Stimulated activated CD4-positive, alpha-beta T cell treated with anti-CD3 and anti-CD28 coated beads, TNF-alpha, amount 100 ng/mL, for 1 hour (primary cell): ENCODE measurements around the gene SKP2.
"Not testable (repeated sequence)": the region's sequence is repeated elsewhere in the genome, so short reads cannot be mapped to it uniquely, and the experiment has no call there.

Experiments used
- DNase-seq, 3 donors: peaks; one replicate each; pipeline ENCODE4 v3.0.0-alpha.2; 2020; ENCODE audit warnings: low read depth in 3 of 3, low spot score in 1 of 3

The SKP2 gene

GRCh38 chr5:36198281-36198680, 46.4 kb downstream of the SKP2 start:
- no peak for DNase-seq

DNA sequence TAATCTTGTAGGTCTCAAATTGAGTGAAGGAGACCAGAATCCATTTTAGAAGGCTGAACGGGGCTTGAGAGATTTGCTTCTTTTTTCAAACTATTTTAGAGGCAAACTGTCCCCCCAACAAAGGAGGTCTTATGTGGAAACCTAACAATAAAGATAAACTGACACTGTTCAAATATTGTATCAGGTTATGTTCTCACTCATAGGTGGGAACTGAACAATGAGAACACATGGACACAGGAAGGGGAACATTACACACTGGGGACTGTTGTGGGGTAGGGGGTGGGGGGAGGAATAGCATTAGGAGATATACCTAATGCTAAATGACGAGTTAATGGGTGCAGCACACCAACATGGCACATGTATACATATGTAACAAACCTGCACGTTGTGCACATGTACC, 46.9 kb downstream of the SKP2 start:
- not testable (repeated sequence) for DNase-seq

GRCh38 chr5:36199620-36200019, 47.7 kb downstream of the SKP2 start:
- DNase-seq, result no peak

DNA sequence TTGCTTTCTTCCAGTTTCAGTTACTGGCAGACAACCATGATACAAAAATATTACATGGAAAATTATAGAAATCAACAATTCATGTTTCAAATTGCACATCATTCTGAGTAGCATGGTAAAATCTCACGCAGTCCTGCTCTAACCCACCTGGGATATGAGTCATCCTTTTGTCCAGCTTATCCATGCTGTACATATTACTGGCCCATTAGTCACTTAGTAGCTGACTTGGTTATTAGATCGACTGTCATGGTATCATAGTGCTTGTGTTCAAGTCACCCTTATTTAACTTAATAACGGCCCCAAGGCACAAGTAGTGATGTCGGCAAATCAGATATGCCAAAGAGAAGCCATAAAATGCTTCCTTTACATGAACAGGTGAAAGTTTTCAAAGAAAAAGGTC, 48.6 kb downstream of the SKP2 start:
- DNase-seq, result no peak

- no peak for DNase-seq
Observed at GRCh38 chr5:36202521-36202961, 50.6 kb downstream of the SKP2 start.

- no peak for DNase-seq
Observed at GRCh38 chr5:36205329-36205728, 53.4 kb downstream of the SKP2 start.

GRCh38 chr5:36206913-36207312, 55.0 kb downstream of the SKP2 start:
- no peak for DNase-seq

DNA sequence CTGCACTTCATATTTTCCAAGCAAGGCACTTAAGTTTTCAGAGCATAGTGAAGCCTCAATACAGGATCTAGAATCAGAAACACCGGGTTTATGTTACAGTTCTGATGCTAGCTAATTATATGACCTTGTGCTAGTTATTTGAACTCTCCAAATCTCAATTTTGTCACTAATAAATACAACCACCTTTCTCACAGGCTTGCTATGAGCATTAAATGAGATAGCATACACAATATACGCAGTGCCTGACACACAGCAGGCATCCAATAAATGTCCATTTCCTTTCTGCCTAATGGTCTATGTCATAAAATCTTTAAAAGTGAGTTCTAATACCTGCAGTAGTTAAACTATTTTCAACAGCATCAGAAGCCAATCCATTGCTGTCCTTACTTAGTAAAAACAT, 56.9 kb downstream of the SKP2 start:
- no peak for DNase-seq

DNA sequence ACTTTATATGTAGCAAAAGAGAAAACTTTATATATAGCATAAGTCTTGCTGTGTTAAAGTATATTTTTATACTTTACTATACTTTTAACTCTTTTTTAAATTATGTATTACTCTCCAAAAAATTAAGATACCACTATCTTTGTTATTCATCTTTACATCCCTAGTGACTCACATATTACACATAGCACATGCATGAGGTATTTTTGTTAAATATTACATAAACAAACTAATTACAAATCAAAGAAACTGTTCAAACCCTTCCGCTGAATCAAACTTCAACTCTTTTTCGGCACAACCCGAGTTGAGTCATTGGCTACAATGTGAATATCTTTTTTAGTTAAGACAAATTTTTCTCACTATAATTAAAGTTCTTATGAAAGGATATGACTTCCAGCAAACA, 57.8 kb downstream of the SKP2 start:
- DNase-seq, result no peak

DNA sequence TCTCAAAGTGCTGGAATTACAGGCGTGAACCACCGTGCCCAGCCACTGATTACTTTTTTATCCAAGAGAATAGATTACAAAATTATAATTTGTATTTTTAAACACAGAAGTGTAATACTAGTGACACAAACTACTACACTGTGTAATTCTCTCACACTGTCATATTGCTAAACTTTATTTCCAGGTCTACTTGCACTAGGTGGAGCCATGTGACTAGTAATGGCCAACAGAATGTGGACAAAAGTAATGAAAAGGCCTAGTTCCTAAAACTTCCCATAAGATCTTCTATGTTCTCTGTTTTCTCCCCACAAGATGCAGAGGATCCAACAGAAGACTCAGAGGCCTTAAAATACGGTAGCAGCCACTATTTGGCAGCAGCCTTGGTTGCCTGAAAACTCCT, 62.5 kb downstream of the SKP2 start:
- DNase-seq, result no peak

GRCh38 chr5:36215910-36216309, 64.0 kb downstream of the SKP2 start:
- no peak for DNase-seq

- DNase-seq, result no peak
Observed at GRCh38 chr5:36217567-36217966, 65.7 kb downstream of the SKP2 start.

DNA sequence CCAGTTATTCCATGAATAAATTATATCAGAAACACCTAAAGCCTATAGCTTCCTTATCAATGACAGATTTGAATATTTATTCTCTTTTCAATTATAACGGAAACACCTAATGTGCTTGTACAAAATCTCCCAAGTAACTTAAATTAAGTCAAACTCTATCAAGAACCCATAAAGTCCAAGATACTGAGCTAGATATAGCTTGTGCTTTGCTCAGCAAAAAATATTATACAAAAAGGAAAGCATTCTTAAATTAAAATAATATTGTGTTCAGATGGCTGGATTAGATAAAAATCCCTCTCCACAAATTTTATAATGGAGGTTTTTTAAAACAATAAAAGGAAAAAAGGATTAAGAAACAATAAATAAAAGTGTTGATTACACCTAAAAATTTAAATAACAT, 66.1 kb downstream of the SKP2 start:
- no peak for DNase-seq

DNA sequence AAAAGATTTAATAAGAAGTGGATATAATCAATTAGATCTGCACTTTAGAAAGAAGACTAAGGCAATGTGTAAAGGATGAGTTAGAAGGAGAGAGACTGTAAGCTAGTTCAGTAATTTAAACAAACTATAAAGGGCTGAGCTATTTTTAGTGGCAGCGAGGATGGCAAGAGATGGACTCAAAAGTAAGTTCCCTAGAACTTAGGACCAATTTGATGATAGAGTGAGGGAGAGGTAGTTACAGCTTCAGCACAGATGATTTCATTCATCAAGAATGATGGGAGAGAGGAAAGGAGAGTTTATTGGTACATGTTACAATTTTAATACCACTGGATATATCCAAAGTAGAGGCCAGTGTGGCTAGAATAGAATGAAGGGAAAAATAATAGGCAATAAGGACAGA, 70.7 kb downstream of the SKP2 start:
- DNase-seq, result no peak

- no peak for DNase-seq
Observed at GRCh38 chr5:36227046-36227445, 75.1 kb downstream of the SKP2 start.

- no peak for DNase-seq
Observed at GRCh38 chr5:36228505-36228904, 76.6 kb downstream of the SKP2 start.

- no peak for DNase-seq
Observed at GRCh38 chr5:36230151-36230790, 78.4 kb downstream of the SKP2 start.

DNA sequence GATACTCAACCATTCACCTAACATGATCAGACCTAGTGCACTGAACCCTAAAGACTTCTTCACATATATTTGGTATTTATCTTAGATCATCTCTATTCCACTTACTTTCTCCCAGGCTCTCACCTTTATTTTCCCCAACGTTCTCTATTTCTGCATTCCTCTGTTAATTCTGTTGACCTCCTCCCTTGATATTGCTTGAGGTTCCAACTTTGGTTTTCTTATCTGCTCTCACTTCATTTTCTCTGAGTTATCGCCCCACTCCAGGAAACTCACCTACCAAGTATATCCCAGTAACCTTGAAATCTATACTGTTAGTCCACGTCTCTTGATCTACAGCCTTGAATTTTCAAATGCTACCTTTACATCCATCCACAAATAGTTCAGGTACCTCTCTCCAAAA, 80.6 kb downstream of the SKP2 start:
- DNase-seq, result no peak
